Liver (tissue), 9 donors: Measurements from ENCODE around the gene SELL. TPM values are rescaled to one million over a fixed set of nuclear protein-coding genes. Genes with fewer than 3 reads are reported as not detected.
A peak's percentile ranks its signal among the peaks of the same experiment; 100 is the strongest.

Source experiments
- DNase-seq: peaks from one replicate; pipeline ENCODE4 v3.0.0-alpha.2; 2017; ENCODE audit warnings: low spot score
- H3K27ac ChIP-seq, 2 donors: one replicate each; pipeline ENCODE4 v1.7.0; 2013; ENCODE audit warnings: inconsistent platforms in 2 of 2, low read length in 2 of 2, control low read depth in 1 of 2, low read depth in 1 of 2, mild to moderate bottlenecking in 1 of 2
- H3K27me3 ChIP-seq, 4 donors: one replicate each; pipeline versions ENCODE4 v1.6.1 to v1.7.0; 2013; ENCODE audit warnings: low read length in 3 of 4, inconsistent platforms in 1 of 4, mild to moderate bottlenecking in 1 of 4, moderate library complexity in 1 of 4; ENCODE audit not compliant: control insufficient read depth in 4 of 4, insufficient read depth in 4 of 4
- H3K36me3 ChIP-seq, 4 donors: one replicate each; pipeline versions ENCODE4 v1.6.1 to v1.7.0; 2013; ENCODE audit warnings: low read length in 3 of 4, mild to moderate bottlenecking in 3 of 4, low read depth in 1 of 4, moderate library complexity in 1 of 4; ENCODE audit not compliant: control insufficient read depth in 4 of 4, insufficient read depth in 3 of 4
- H3K4me1 ChIP-seq, 4 donors: one replicate each; pipeline versions ENCODE4 v1.6.1 to v1.7.0; 2013; ENCODE audit warnings: low read length in 3 of 4, mild to moderate bottlenecking in 3 of 4, moderate library complexity in 1 of 4; ENCODE audit not compliant: control insufficient read depth in 4 of 4, insufficient read depth in 4 of 4
- H3K4me3 ChIP-seq, 3 donors: one replicate each; pipeline versions ENCODE4 v1.6.1 to v1.7.0; 2013; ENCODE audit warnings: low read length in 3 of 3, control low read depth in 1 of 3, low read depth in 1 of 3, mild to moderate bottlenecking in 1 of 3
- H3K9ac ChIP-seq, 2 donors: one replicate each; pipeline ENCODE4 v1.7.0; 2013; ENCODE audit warnings: low read length in 2 of 2, mild to moderate bottlenecking in 2 of 2, moderate library complexity in 2 of 2, control low read depth in 1 of 2, low read depth in 1 of 2
- H3K9me3 ChIP-seq, 4 donors: one replicate each; pipeline versions ENCODE4 v1.6.1 to v1.7.0; 2013; ENCODE audit warnings: low read length in 3 of 4; ENCODE audit not compliant: control insufficient read depth in 4 of 4
- CTCF ChIP-seq: fragments of 150-350 bp; IDR thresholded peaks from 2 replicates; pipeline ENCODE4 v1.5.1; 2017; ENCODE audit warnings: improper control_type of control experiment, low read depth, low read length; ENCODE audit not compliant: missing input control
- EGR1 ChIP-seq, 2 donors: IDR thresholded peaks; 2 replicates each; pipeline ENCODE4 v1.6.1; 2016 to 2018; ENCODE audit warnings: antibody characterized with exemption in 2 of 2, low read depth in 2 of 2
- FOXA1 ChIP-seq: IDR thresholded peaks from 2 replicates; pipeline ENCODE4 v1.6.1; 2016; ENCODE audit warnings: antibody characterized with exemption
- FOXA2 ChIP-seq: IDR thresholded peaks from 2 replicates; pipeline ENCODE4 v1.6.1; 2016; ENCODE audit warnings: antibody characterized with exemption
- GABPA ChIP-seq, 2 donors: IDR thresholded peaks in 1 of 2; conservative IDR thresholded peaks in 1 of 2; 2 replicates each; pipeline ENCODE4 v1.6.1; 2016; ENCODE audit warnings: antibody characterized with exemption in 2 of 2, mild to moderate bottlenecking in 1 of 2, moderate library complexity in 1 of 2
- HNF4A ChIP-seq, 2 donors: conservative IDR thresholded peaks; 2 replicates each; pipeline ENCODE4 v1.6.1; 2016; ENCODE audit warnings: antibody characterized with exemption in 2 of 2, mild to moderate bottlenecking in 2 of 2
- HNF4G ChIP-seq: IDR thresholded peaks from 2 replicates; pipeline ENCODE4 v1.6.1; 2016; ENCODE audit warnings: antibody characterized with exemption
- JUND ChIP-seq, 2 donors: IDR thresholded peaks; 2 replicates each; pipeline ENCODE4 v1.6.1; 2016; ENCODE audit warnings: antibody characterized with exemption in 2 of 2
- MAX ChIP-seq: IDR thresholded peaks from 2 replicates; pipeline ENCODE4 v1.6.1; 2016; ENCODE audit warnings: antibody characterized with exemption
- NR2F2 ChIP-seq: IDR thresholded peaks from 2 replicates; pipeline ENCODE4 v1.6.1; 2016; ENCODE audit warnings: antibody characterized with exemption
- RAD21 ChIP-seq, 2 donors: IDR thresholded peaks; 2 replicates each; pipeline ENCODE4 v1.6.1; 2016; ENCODE audit warnings: antibody characterized with exemption in 2 of 2, mild to moderate bottlenecking in 2 of 2
- RXRA ChIP-seq, 2 donors: IDR thresholded peaks; 2 replicates each; pipeline ENCODE4 v1.6.1; 2017 to 2018; ENCODE audit warnings: antibody characterized with exemption in 2 of 2, mild to moderate bottlenecking in 1 of 2
- SP1 ChIP-seq: IDR thresholded peaks from 2 replicates; pipeline ENCODE4 v1.6.1; 2018; ENCODE audit warnings: antibody characterized with exemption, mild to moderate bottlenecking
- TAF1 ChIP-seq: conservative IDR thresholded peaks from 2 replicates; pipeline ENCODE4 v1.6.1; 2016; ENCODE audit warnings: antibody characterized with exemption, mild to moderate bottlenecking
- YY1 ChIP-seq: IDR thresholded peaks from 2 replicates; pipeline ENCODE4 v1.6.1; 2016; ENCODE audit warnings: antibody characterized with exemption, mild to moderate bottlenecking
- WGBS: extraction: QIAGEN DNeasy Blood & Tissue Kit; methylation state at CpG from one replicate; pipeline ENCODE4 v1.1.7; 2013; 5-methylcytosine and 5-hydroxymethylcytosine counted together
- polyA plus RNA-seq, 2 donors: library from polyadenylated mRNA; stranded (reverse) in 1 of 2; unstranded in 1 of 2; fragments of 200-250 nt in 1 of 2; fragments of >200 nt in 1 of 2; fragmentation: Nextera tagmentation in 1 of 2; extraction: Ambion mirVana in 1 of 2; gene quantifications; one replicate each; pipeline versions ENCODE4 v1.2.1 to v1.2.3, GENCODE V29; 2013 to 2015
- total RNA-seq, 2 donors: library from RNA; depleted of rRNA; stranded (reverse); fragments of >200 nt; gene quantifications; one replicate each; pipeline ENCODE4 v1.2.3, GENCODE V29; 2014
- TF ChIP-seq, protein P1 (sequence below): IDR thresholded peaks from 2 replicates; pipeline ENCODE4 v1.6.1; 2016; ENCODE audit warnings: antibody characterized with exemption, mild to moderate bottlenecking
- TF ChIP-seq, protein P2 (sequence below): IDR thresholded peaks from 2 replicates; pipeline ENCODE4 v1.6.1; 2016; ENCODE audit warnings: antibody characterized with exemption
- TF ChIP-seq, protein P3 (sequence below): IDR thresholded peaks from 2 replicates; pipeline ENCODE4 v1.6.1; 2016; ENCODE audit warnings: antibody characterized with exemption
- donor health status: healthy.
- donor health status: healthy.
- donor health status: healthy.
- donor health status: healthy.
- donor health status: healthy.

Gene SELL
- total and polyA plus RNA-seq, 4 donors, result 1.5 to 9.9 (median 4.8) TPM

- H3K27ac ChIP-seq, result no peak overlapping the region
- H3K4me1 ChIP-seq, result peaks cover 2 to 43% (median 34%) of the 10 kb centered on the region in 4 donors
- no peaks in the 10 kb centered on the region for H3K9me3 ChIP-seq
- H3K4me3 ChIP-seq, result peak overlapping the region in 2 of 3 donors; percentile 45 to 47
- DNase-seq, result no peak
- H3K9ac ChIP-seq, result peak overlapping the region in 1 of 2 donors; percentile 46
- no peaks in the 10 kb centered on the region for H3K36me3 ChIP-seq
- WGBS, result 66% methylated on average over 2 of the region's 2 CpGs
- TF ChIP-seq FOXA1, result no peak
- no peak for TF ChIP-seq YY1
- no peak for TF ChIP-seq HNF4A (conservative IDR thresholded peaks at IDR 0.05)
- TF ChIP-seq, protein P1, sequence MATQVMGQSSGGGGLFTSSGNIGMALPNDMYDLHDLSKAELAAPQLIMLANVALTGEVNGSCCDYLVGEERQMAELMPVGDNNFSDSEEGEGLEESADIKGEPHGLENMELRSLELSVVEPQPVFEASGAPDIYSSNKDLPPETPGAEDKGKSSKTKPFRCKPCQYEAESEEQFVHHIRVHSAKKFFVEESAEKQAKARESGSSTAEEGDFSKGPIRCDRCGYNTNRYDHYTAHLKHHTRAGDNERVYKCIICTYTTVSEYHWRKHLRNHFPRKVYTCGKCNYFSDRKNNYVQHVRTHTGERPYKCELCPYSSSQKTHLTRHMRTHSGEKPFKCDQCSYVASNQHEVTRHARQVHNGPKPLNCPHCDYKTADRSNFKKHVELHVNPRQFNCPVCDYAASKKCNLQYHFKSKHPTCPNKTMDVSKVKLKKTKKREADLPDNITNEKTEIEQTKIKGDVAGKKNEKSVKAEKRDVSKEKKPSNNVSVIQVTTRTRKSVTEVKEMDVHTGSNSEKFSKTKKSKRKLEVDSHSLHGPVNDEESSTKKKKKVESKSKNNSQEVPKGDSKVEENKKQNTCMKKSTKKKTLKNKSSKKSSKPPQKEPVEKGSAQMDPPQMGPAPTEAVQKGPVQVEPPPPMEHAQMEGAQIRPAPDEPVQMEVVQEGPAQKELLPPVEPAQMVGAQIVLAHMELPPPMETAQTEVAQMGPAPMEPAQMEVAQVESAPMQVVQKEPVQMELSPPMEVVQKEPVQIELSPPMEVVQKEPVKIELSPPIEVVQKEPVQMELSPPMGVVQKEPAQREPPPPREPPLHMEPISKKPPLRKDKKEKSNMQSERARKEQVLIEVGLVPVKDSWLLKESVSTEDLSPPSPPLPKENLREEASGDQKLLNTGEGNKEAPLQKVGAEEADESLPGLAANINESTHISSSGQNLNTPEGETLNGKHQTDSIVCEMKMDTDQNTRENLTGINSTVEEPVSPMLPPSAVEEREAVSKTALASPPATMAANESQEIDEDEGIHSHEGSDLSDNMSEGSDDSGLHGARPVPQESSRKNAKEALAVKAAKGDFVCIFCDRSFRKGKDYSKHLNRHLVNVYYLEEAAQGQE, result no peak
- TF ChIP-seq GABPA (IDR thresholded peaks at IDR 0.05 in 1 of 2, conservative IDR thresholded peaks at IDR 0.05 in 1 of 2), result no peak
- no peak for TF ChIP-seq HNF4G
- no peak for TF ChIP-seq JUND (IDR thresholded peaks at IDR 0.05)
- TF ChIP-seq SP1, result no peak
- TF ChIP-seq FOXA2, result no peak
- TF ChIP-seq, protein P2, sequence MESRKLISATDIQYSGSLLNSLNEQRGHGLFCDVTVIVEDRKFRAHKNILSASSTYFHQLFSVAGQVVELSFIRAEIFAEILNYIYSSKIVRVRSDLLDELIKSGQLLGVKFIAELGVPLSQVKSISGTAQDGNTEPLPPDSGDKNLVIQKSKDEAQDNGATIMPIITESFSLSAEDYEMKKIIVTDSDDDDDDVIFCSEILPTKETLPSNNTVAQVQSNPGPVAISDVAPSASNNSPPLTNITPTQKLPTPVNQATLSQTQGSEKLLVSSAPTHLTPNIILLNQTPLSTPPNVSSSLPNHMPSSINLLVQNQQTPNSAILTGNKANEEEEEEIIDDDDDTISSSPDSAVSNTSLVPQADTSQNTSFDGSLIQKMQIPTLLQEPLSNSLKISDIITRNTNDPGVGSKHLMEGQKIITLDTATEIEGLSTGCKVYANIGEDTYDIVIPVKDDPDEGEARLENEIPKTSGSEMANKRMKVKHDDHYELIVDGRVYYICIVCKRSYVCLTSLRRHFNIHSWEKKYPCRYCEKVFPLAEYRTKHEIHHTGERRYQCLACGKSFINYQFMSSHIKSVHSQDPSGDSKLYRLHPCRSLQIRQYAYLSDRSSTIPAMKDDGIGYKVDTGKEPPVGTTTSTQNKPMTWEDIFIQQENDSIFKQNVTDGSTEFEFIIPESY, result no peak
- no peak for TF ChIP-seq NR2F2
- TF ChIP-seq CTCF, result no peak
- TF ChIP-seq EGR1 (IDR thresholded peaks at IDR 0.05; ENCODE audit: low read depth in 2 of 2), result no peak
- no peak for TF ChIP-seq RAD21 (IDR thresholded peaks at IDR 0.05)
- no peak for TF ChIP-seq TAF1
- no peak for TF ChIP-seq RXRA (IDR thresholded peaks at IDR 0.05)
- TF ChIP-seq, protein P3, sequence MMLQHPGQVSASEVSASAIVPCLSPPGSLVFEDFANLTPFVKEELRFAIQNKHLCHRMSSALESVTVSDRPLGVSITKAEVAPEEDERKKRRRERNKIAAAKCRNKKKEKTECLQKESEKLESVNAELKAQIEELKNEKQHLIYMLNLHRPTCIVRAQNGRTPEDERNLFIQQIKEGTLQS, result no peak
- H3K27me3 ChIP-seq, result no peaks in the 10 kb centered on the region
These were observed 12.3 kb upstream of the SELL start for GRCh38 chr1:169723763-169724162.

GRCh38 chr1:169722779-169723178, 11.4 kb upstream of the SELL start:
- no peaks in the 10 kb centered on the region for H3K36me3 ChIP-seq
- H3K4me3 ChIP-seq, result no peak overlapping the region
- no peaks in the 10 kb centered on the region for H3K9me3 ChIP-seq
- no peaks in the 10 kb centered on the region for H3K27me3 ChIP-seq
- H3K27ac ChIP-seq, result no peak overlapping the region
- H3K9ac ChIP-seq, result no peak overlapping the region
- H3K4me1 ChIP-seq, result peaks cover 2 to 43% (median 32%) of the 10 kb centered on the region in 4 donors
- DNase-seq, result no peak
- TF ChIP-seq HNF4A (conservative IDR thresholded peaks at IDR 0.05) (no peak), SP1 (no peak), GABPA (IDR thresholded peaks at IDR 0.05 in 1 of 2, conservative IDR thresholded peaks at IDR 0.05 in 1 of 2) (no peak), FOXA1 (no peak), CTCF (no peak), YY1 (no peak), MAX (no peak), NR2F2 (no peak), FOXA2 (no peak), JUND (IDR thresholded peaks at IDR 0.05) (no peak), RXRA (IDR thresholded peaks at IDR 0.05) (no peak), EGR1 (IDR thresholded peaks at IDR 0.05; ENCODE audit: low read depth in 2 of 2) (no peak), HNF4G (no peak)
- TF ChIP-seq, protein P1, result no peak
